ENCODE results near the gene SCFD2. TPM values are rescaled to one million over a fixed set of nuclear protein-coding genes. Genes with fewer than 3 reads are reported as not detected.

The SCFD2 gene
- total RNA-seq, 1 donor from 2014 or later: 18.6 TPM

- Mint-ChIP-seq H3K27ac (ENCODE audit: unreplicated experiment) (no peak overlapping the region), H3K4me1 (peaks cover 8% of the 10 kb centered on the region), H3K4me3 (no peak overlapping the region), H3K9me3 (peaks cover 3% of the 10 kb centered on the region), H3K36me3 (ENCODE audit: low read depth) (peaks cover 11% of the 10 kb centered on the region), H3K27me3 (ENCODE audit: low read depth) (no peaks in the 10 kb centered on the region)
- no peak for TF ChIP-seq CTCF (conservative IDR thresholded peaks at IDR 0.05)
- DNase-seq (ENCODE audit: low read depth, low spot score): no peak
Observed at GRCh38 chr4:53326535-53326934, 39.3 kb downstream of the SCFD2 start.

GRCh38 chr4:53322696-53323095 is 43.2 kb downstream of the SCFD2 start:
- no peak for TF ChIP-seq CTCF (conservative IDR thresholded peaks at IDR 0.05)
- H3K9me3 Mint-ChIP-seq: no peaks in the 10 kb centered on the region
- H3K4me1 Mint-ChIP-seq: peaks cover 13% of the 10 kb centered on the region
- no peak overlapping the region for H3K27ac Mint-ChIP-seq (ENCODE audit: unreplicated experiment)
- H3K36me3 Mint-ChIP-seq (ENCODE audit: low read depth): peaks cover 7% of the 10 kb centered on the region
- DNase-seq (ENCODE audit: low read depth, low spot score): no peak
- H3K4me3 Mint-ChIP-seq: no peak overlapping the region
- H3K27me3 Mint-ChIP-seq (ENCODE audit: low read depth): no peaks in the 10 kb centered on the region

- no peak overlapping the region for H3K27ac Mint-ChIP-seq (ENCODE audit: unreplicated experiment)
- no peak for TF ChIP-seq CTCF (conservative IDR thresholded peaks at IDR 0.05)
- no peak for DNase-seq (ENCODE audit: low read depth, low spot score)
- no peaks in the 10 kb centered on the region for H3K27me3 Mint-ChIP-seq (ENCODE audit: low read depth)
- H3K4me3 Mint-ChIP-seq: no peak overlapping the region
- H3K36me3 Mint-ChIP-seq (ENCODE audit: low read depth): no peaks in the 10 kb centered on the region
- H3K9me3 Mint-ChIP-seq: no peaks in the 10 kb centered on the region
- H3K4me1 Mint-ChIP-seq: peaks cover 8% of the 10 kb centered on the region
Observed at GRCh38 chr4:53321984-53322289, 43.9 kb downstream of the SCFD2 start.

GRCh38 chr4:53321151-53321983 is 44.5 kb downstream of the SCFD2 start:
- peak overlapping the region; percentile 71 for H3K27ac Mint-ChIP-seq (ENCODE audit: unreplicated experiment)
- TF ChIP-seq CTCF (conservative IDR thresholded peaks at IDR 0.05): no peak
- no peak overlapping the region for H3K4me3 Mint-ChIP-seq

GRCh38 chr4:53315300-53315699 is 50.6 kb downstream of the SCFD2 start:
- no peak for TF ChIP-seq CTCF (conservative IDR thresholded peaks at IDR 0.05)
- H3K9me3 Mint-ChIP-seq: no peaks in the 10 kb centered on the region
- H3K36me3 Mint-ChIP-seq (ENCODE audit: low read depth): no peaks in the 10 kb centered on the region
- H3K4me1 Mint-ChIP-seq: peaks cover 27% of the 10 kb centered on the region
- DNase-seq (ENCODE audit: low read depth, low spot score): no peak
- peak overlapping the region; percentile 45 for H3K27ac Mint-ChIP-seq (ENCODE audit: unreplicated experiment)
- no peak overlapping the region for H3K4me3 Mint-ChIP-seq
- no peaks in the 10 kb centered on the region for H3K27me3 Mint-ChIP-seq (ENCODE audit: low read depth)

More at GRCh38 chr4:53321151-53321983, 44.5 kb downstream of the SCFD2 start:
- no peak for DNase-seq (ENCODE audit: low read depth, low spot score)
- Mint-ChIP-seq H3K4me1 (peaks cover 8% of the 10 kb centered on the region), H3K9me3 (no peaks in the 10 kb centered on the region), H3K36me3 (ENCODE audit: low read depth) (no peaks in the 10 kb centered on the region), H3K27me3 (ENCODE audit: low read depth) (no peaks in the 10 kb centered on the region)
